Peyer's patch (tissue), 4 donors: Measurements from ENCODE around the gene WAC.

ENCODE experiments used
- POLR2A ChIP-seq, 2 donors: fragments of 450-650 bp; IDR thresholded peaks; one replicate each; pipeline ENCODE4 v1.5.1; 2017; ENCODE audit warnings: antibody characterized with exemption in 2 of 2, mild to moderate bottlenecking in 2 of 2, moderate library complexity in 2 of 2
- TF ChIP-seq, protein P1 (sequence below), 6 experiments: fragments of 450-650 bp in 4 of 6; fragments of 200-600 bp in 2 of 6; sonication (generic) in 1 of 6; IDR thresholded peaks; one replicate each; pipeline ENCODE4 v1.5.1; 2017 to 2019; ENCODE audit warnings: antibody characterized with exemption in 6 of 6, mild to moderate bottlenecking in 3 of 6, moderate library complexity in 1 of 6

DNA sequence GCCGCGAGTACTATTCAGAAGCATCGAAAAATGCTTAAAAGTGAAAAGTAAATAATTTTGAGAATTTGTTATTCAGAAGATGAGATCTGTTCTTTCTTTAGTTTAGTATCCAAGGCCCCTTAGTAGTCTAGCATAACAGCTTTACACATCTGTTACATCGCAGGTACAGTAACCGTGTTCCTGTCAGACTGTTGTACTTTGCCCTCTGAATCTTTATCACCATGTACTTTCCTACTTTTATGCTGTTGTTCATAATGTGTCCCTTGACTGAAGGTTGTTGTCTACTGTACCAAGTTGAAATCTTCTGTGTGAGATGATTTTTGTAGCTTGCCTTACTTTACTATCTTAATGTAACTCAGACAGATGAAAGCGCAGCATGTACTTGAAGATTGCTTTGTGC is 38.3 kb downstream of the WAC start:
- TF ChIP-seq, protein P1, sequence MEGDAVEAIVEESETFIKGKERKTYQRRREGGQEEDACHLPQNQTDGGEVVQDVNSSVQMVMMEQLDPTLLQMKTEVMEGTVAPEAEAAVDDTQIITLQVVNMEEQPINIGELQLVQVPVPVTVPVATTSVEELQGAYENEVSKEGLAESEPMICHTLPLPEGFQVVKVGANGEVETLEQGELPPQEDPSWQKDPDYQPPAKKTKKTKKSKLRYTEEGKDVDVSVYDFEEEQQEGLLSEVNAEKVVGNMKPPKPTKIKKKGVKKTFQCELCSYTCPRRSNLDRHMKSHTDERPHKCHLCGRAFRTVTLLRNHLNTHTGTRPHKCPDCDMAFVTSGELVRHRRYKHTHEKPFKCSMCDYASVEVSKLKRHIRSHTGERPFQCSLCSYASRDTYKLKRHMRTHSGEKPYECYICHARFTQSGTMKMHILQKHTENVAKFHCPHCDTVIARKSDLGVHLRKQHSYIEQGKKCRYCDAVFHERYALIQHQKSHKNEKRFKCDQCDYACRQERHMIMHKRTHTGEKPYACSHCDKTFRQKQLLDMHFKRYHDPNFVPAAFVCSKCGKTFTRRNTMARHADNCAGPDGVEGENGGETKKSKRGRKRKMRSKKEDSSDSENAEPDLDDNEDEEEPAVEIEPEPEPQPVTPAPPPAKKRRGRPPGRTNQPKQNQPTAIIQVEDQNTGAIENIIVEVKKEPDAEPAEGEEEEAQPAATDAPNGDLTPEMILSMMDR (IDR thresholded peaks at IDR 0.05) = no peak
- no peak for TF ChIP-seq POLR2A (IDR thresholded peaks at IDR 0.05)
